ENCODE measurements around the gene LARGE2. TPM values are rescaled to one million over a fixed set of nuclear protein-coding genes. Genes with fewer than 3 reads are reported as not detected.

LARGE2 gene
- total RNA-seq, 1 experiment from 2014 or later = not detected

DNA sequence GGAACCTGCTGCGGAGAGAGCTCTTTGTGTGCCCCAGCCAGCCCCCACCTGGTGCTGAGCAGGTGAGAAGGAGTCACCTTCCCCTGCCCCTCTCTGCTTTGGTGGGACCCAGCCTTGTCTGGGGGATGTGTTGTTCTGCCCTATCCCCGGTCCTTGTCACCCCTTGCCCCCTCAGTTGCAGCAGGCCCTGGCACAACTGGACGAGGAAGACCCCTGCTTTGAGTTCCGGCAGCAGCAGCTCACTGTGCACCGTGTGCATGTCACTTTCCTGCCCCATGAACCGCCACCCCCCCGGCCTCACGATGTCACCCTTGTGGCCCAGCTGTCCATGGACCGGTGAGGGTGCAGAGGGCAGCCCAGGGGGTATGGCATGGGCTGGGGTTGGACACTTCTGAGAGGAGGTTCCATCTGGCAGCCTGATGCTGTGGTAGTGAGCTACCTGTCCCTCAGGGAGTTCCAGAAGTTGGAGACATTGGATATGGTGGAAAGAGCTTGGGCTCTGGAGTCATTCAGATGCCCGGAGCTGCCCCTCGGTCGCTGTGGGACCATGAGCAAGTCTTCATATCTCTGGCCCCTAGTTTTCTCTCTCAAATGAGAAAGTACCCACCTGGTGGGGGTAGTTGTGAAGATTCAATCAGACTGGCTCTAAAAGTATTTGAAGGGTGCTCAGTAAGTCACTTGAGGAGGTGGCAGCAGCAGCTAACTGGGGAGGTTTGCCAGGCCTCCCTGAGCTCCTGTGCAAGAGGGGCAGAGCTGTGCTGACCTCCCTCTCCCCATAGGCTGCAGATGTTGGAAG lies 4.3 kb downstream of the LARGE2 start:
- in situ Hi-C loops (cut with HindIII; ENCODE audit: low sequenced_read_pairs) = no loop called here
- no peak for DNase-seq (ENCODE audit: low spot score)

DNA sequence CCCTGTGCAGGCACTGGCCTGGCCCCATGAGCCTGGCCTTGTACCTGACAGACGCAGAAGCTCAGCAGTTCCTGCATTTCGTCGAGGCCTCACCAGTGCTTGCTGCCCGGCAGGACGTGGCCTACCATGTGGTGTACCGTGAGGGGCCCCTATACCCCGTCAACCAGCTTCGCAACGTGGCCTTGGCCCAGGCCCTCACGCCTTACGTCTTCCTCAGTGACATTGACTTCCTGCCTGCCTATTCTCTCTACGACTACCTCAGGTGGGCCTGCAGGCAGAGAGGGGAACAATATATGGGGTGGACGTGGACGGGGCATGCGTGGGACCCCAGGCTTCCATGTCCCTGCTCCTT lies 4.9 kb downstream of the LARGE2 start:
- DNase-seq (ENCODE audit: low spot score) = no peak
- in situ Hi-C loops (cut with HindIII; ENCODE audit: low sequenced_read_pairs) = no loop called here

DNA sequence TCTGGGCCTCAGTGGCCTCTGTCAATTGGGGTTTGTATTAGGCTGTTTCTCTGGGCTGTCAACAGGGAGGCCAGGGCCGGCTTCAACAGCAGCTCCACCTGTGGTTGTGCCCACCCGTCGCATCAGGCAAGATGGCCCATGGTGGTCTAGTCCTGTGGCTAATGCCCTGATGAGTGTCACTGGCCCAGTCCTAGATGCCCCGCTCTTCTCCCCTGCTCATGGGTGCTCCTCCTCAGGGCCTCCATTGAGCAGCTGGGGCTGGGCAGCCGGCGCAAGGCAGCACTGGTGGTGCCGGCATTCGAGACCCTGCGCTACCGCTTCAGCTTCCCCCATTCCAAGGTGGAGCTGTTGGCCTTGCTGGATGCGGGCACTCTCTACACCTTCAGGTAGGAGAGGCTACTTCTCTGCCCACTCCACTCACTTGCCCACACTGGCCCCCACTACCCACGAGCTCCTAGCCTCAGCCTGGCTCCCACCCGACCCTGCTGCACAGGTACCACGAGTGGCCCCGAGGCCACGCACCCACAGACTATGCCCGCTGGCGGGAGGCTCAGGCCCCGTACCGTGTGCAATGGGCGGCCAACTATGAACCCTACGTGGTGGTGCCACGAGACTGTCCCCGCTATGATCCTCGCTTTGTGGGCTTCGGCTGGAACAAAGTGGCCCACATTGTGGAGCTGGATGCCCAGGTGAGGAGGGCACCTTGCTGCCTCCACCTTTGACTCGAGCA lies 5.4 kb downstream of the LARGE2 start:
- DNase-seq (ENCODE audit: low spot score) = no peak
- in situ Hi-C loops (cut with HindIII; ENCODE audit: low sequenced_read_pairs) = no loop called here

DNA sequence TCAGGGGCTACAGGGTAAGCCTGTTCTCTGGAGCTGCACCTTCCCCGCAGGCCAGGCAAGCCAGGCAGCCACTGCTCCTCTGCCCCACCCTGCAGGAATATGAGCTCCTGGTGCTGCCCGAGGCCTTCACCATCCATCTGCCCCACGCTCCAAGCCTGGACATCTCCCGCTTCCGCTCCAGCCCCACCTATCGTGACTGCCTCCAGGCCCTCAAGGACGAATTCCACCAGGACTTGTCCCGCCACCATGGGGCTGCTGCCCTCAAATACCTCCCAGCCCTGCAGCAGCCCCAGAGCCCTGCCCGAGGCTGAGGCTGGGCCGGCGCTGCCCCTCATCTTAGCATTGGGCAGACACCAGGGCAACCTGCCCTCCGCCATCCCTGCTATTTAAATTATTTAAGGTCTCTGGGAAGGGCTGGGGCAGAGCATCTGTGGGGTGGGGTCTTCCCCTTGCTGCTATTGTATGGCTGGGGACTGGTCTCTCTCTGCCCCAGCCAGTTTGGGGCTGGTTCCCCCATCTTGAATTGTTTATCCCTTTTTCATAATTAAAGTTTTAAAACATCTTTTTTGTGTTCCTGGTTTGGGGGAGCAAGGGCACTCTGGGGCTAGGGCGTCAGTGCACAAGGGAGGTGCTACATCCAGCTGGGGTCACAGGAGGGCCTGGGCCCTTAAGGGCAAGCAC lies 6.2 kb downstream of the LARGE2 start:
- DNase-seq (ENCODE audit: low spot score) = no peak
- in situ Hi-C loops (cut with HindIII; ENCODE audit: low sequenced_read_pairs) = no loop called here

DNA sequence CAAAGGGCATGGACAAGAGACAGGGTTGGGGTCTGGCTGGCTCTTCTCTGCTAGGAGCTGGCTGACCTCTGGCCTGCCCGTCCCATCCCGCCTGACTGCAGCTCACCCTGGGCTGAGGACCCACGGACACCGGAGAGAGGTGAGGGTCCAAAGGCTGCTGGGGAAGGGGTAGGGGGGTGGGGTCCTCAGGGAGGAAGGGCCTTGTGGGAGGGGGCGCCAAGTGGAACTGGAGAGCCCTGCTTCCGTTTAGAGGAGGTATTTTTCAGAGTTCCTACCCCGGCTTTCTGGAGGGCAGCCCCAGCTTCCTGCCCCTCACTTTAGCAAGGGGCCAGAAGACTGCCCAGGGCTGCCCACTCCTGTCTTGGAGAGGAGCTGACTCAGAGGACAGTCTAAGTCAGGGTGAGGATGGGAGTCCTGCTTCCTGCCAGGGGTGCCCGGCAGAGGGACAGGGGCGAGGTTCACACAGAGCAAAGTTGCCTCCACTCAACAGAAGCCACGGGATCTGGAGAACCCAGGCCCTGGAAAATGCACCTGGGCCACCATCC lies 7.1 kb downstream of the LARGE2 start:
- DNase-seq (ENCODE audit: low spot score) = no peak
- in situ Hi-C loops (cut with HindIII; ENCODE audit: low sequenced_read_pairs) = no loop called here

DNA sequence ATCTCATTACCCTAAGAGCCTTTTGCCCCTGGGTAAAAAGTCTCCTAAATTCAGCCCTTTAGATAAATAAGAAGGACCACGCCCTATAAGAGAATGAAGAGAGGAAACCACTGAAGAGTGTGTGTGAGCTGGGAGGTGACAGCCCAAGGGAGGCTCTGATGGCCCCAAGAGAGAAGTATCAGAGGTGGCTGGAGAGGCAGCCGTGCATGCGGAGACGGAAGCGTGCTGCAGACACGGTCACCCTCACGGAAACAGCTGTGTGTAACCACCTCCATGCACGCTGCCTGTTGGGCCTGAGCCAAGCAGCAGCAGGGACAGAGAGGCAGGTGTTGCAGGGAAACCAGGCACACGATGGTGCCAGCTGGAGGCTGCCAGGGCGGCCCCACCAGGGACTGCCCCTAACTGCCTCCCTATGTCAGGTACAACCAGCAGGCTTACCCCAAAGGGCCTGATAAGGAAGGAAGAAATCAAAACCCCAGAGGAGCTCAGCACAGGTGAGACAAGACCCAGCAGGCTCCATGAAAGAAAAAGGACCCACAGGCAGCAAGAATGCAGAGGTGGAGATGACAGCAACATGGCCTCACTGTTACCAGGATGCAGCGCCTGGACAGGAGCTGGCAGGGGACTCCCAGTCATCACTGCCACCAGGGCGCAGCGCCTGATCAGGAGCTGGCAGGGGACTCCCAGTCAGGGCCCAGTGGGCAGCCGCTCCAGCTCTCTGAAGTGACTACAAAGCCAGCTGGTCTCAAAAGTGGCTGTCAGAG lies 7.8 kb downstream of the LARGE2 start:
- in situ Hi-C loops (cut with HindIII; ENCODE audit: low sequenced_read_pairs) = no loop called here
- DNase-seq (ENCODE audit: low spot score) = no peak

DNA sequence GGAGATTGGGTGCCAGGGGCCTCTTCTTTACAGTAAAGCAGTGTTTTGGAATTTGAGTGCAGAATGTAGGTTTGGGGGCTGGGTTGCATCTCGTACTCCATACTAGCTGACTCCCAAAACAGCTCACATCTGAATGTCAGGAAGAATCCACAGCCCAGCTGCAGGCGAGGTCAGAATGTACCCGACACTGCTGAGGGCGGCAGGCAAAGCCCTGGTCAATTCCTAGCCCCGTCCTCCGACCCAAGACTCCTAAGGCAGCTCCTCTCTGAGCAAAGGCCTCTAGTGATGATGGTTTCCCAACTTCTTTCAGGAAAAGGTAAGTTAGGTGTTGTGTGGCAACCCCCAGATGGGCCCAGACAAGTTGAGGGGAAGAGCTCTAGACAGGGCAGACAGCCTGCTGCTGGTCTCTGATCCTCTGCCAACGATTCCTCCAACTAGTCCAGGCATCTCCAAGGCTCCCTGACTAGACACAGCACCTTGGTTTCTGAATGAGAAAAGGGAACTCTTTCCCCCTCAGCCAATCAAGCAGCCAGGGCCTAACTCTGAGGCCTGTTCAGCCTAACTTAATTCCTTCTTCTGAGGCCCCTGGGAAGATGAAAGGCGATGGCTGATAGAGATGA lies 8.6 kb downstream of the LARGE2 start:
- in situ Hi-C loops (cut with HindIII; ENCODE audit: low sequenced_read_pairs) = no loop called here
- no peak for DNase-seq (ENCODE audit: low spot score)

DNA sequence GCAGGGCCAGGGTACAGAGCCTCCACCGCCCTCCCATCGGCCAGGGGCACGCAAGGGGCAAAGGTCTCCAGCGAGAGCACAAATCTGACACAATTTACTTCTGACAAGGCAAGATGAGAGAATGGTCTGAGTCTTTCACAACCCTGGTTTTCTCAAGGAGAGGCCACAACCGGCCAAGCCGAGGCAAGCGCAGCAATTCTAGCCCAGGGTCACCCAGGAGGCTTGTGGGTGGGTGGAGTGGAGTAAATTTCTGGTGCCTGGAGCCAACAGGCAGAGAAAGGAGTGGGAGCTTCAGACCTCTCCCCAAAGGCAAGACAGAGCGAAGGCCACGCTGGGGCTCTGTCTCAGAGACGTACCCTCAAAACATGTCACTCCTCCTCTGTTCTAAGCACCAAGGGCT lies 9.3 kb downstream of the LARGE2 start:
- in situ Hi-C loops (cut with HindIII; ENCODE audit: low sequenced_read_pairs) = no loop called here
- DNase-seq (ENCODE audit: low spot score) = no peak

DNA sequence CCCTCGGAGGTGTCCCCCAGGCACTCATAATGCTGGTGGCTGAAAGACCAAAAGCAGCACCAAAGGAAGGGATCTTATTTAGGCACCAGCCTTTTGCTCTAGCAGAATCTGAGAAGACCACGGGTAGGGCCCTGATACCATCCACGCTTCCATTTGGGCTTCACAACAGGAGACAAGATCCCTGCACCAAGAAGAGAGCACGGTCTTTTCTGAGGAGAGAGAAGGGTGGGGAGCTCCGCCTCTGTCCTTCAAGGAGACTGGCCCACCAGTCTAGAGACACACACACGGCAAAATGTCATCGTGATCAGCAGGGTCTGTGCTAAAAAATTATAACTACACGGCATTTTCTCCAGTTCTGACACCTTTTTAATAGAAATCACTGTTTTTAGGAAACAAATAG lies 9.8 kb downstream of the LARGE2 start:
- in situ Hi-C loops (cut with HindIII; ENCODE audit: low sequenced_read_pairs) = no loop called here
- no peak for DNase-seq (ENCODE audit: low spot score)

DNA sequence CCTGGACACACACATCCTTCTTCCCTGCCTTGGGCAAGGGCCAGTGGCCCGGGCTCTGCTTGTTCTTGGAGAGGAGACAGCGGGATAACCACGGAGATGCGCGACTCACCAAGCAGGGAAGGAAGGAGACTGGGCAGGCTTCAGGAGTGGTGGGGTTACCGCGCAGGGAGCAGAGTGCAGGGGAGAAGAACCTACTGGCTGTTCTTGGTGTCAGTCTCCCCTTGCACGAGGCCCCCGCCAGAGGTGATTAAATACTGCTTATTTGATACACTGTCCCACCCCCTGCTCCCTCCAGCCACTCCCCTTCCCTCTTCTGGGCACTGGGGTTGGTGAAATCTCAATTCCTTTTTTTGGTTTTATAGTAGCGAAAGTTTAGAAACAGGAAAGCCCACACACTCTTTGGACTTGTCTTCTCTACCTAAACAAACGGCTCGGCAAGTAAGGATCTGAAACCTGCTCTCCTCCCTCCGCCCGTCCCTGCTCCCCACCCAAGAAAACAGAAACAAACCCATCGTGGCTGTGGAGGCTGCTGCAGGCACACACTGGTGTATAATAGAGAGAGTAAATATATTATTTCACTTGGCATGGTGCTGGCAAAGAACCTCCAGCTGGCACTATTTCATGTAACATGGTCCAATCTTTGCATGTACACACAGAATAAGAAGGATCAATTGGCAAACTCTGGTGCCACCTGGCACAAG lies 10.8 kb downstream of the LARGE2 start:
- in situ Hi-C loops (cut with HindIII; ENCODE audit: low sequenced_read_pairs) = no loop called here
- DNase-seq (ENCODE audit: low spot score) = no peak

DNA sequence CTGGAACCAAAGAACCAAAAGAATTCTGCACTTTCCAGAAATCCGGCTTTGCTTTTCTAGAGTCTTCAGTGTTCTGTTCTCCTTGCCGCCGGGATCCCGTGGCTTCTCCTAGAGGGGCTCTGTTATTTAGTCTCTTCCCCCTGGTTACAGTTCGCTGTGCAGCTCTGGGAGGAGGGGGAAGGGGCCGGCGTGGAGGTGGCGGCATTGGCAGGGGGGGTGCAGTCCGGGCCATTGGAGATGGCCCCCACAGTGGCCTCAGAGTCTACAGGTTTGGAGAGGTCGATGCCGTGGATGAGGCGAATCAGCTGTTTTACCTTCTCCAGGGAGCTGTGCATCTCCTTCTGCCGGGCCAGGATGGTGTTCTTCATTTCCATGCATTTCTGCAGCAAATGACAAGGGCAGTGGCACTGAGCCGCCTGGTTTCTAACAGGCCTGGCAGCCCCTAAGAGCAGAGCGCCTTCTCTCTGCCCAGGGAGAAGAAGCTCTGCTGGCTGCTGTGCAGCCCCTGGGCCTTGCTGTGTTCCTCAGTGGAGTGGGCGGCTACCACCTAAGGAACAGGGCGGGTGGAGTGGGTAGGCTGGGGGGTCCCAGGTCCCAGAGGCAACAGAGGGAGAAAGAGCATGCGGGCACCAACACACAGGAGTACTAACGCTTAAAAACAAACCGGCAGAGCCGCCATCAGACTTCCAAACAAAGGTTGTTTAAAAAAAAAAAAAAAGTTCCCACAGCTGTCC lies 11.6 kb downstream of the LARGE2 start:
- in situ Hi-C loops (cut with HindIII; ENCODE audit: low sequenced_read_pairs) = no loop called here

DNA sequence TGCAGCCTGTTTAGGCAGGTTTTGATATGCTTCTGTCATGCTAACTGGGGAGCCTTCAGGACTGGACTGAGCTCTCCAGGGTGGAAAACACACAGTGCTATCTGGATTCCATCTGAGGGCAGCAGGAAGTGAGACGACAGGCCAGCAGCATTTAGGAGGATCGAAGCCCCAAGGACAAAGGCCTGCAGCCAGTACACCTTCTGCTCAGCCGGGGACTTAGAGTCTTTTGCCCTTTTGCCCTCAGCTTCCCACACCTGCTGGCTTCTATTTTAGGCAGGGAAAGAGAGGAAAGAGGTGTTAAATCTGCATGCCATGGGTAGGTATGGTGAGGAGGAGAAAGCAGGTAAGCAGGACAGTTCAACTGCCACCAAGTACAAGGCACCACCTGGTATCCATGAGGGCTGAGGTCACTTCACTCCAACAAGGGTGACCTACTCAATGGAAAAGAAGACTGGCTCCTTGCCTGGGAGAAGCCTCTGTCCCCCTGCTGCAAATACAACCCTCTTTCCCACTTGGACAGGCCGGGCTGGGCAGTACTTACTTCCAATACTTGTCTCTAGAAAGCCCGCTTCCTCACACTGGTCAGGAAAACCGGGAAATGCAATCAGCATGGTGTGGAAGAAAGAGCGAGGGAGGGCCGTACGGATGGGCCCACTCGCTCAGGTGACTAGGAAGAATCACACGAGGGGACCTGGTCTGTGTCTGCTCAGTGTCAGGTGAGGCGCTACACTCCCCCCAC lies 12.3 kb downstream of the LARGE2 start:
- in situ Hi-C loops (cut with HindIII; ENCODE audit: low sequenced_read_pairs) = no loop called here
- no peak for DNase-seq (ENCODE audit: low spot score)

More for the DNA sequence above, 11.6 kb downstream of the LARGE2 start:
- DNase-seq (ENCODE audit: low spot score) = no peak

DNA sequence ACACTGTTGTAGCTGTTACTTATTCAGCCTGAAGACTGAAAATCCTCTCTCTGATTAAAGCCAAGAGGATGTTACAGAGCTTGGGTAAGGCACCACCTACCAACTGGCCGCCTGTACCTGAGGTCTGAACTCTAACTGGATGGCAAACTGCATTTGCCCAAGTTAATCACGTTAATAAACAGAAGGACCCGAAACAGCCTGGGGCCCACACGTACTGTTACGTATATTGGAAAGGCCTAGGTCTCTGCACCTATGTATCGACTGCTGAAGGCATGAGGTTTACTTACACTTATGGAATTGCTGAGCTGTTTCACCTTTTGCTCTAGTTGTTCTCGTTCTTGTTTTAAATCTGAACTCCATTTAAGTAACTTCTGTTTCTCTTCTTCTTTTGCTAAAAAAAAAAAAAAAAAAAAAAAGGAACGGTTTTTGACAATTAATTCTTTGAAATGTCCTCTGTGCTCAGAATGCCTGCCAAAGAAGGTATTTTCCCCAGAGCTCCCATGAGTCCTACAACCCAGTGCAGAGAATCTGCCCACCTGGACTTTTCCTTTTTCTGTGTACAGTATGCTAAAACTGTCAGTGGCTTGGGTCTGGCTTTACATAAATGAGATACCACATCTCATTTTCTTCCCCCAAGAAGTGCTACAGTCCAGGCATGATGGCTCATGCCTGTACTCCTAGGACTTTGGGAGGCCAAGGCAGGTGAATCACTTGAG lies 13.1 kb downstream of the LARGE2 start:
- in situ Hi-C loops (cut with HindIII; ENCODE audit: low sequenced_read_pairs) = no loop called here
- no peak for DNase-seq (ENCODE audit: low spot score)

DNA sequence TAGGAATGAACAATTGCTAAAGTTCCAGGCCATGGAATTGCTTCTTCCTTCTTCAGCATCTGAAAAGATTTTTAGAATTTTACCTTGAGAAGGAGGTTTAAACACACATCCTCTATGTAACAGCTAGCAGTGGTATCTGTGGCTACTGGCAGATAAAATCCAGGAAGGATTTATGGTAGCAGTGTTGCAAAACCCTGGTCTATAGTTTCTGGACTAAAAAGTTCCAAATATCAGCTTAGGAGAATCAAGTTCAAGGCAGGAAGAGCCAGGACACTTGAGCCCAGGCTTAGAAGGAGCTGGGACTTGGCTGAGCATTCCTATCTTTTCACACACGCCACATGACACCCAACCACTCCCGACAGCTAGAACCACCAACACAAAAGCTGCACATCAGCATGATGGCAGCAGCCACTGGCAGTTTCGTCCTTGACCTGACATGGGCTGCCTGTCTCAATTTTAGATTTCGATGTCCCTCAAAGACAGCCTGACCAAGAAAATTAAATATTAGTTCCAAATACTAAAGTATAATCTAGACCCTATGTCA lies 14.1 kb downstream of the LARGE2 start:
- DNase-seq (ENCODE audit: low spot score) = no peak
- in situ Hi-C loops (cut with HindIII; ENCODE audit: low sequenced_read_pairs) = no loop called here

DNA sequence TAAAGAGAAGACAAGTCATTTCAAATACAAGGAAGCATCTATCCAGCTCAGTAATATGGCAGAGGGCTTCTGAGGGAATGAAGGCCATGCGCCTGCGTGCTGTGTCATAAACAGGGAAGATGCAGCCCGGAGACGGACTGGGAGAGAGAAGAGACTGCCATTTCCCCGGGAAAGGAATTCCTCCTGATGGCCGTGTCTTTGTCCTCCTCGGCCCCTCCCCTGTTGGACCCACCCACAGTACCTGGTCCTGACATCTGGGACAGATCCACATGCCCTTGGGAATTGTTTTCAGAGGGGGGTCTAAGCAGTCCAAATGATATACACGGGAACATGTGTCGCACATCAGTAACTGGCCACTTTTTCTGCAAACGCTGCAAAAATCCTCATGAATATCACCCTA lies 15.5 kb downstream of the LARGE2 start:
- DNase-seq (ENCODE audit: low spot score) = no peak

DNA sequence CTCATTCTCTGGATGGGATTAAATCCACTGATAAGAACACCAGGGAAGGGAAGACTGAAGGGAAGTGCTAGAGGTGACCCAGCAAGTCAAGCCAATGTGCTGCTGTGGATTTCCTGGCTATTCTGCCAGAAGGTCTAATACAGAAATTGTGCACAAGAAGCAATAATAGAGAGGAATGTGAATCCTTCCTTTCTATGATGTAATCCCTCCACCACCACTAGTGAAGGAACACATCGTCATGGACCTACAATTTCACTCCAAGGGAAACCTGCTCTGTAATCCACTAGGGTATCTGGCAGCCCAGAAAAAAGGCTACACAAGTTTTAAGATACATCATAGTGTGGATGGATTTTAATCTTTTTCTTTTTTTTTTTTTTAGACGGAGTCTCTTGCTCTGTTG lies 17.4 kb downstream of the LARGE2 start:
- DNase-seq (ENCODE audit: low spot score) = no peak
- in situ Hi-C loops (cut with HindIII; ENCODE audit: low sequenced_read_pairs) = no loop called here

More for the DNA sequence above, 15.5 kb downstream of the LARGE2 start:
- in situ Hi-C loops (cut with HindIII; ENCODE audit: low sequenced_read_pairs) = no loop called here

Measured in G401 (cell line).